Activated CD8-positive, alpha-beta memory T cell treated with anti-CD3 and anti-CD28 coated beads for 24 hours (primary cell): ENCODE measurements around the gene DHX30.

Experiments used
- DNase-seq: peaks from one replicate; pipeline ENCODE4 v3.0.0-alpha.2; 2020

Gene DHX30

DNA sequence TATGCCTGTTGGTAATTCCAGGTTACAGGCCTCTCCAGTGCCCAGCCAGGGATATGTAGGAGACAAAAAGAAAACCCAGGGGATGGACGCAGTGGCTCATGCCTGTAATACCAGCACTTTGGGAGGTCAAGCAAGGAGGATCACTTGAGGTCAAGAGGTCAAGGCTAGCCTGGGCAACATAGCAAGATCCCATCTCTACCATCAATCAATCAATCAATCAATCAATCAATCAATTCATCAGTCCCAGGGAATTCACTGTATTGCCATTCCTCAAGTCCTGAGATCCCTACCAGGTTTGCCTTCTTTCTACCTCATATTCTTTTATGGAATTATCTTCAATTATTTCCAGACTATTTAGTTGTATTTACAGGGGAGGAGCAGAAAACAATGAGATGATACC, 82.2 kb downstream of the DHX30 start:
- peak; percentile 17 for DNase-seq

DNA sequence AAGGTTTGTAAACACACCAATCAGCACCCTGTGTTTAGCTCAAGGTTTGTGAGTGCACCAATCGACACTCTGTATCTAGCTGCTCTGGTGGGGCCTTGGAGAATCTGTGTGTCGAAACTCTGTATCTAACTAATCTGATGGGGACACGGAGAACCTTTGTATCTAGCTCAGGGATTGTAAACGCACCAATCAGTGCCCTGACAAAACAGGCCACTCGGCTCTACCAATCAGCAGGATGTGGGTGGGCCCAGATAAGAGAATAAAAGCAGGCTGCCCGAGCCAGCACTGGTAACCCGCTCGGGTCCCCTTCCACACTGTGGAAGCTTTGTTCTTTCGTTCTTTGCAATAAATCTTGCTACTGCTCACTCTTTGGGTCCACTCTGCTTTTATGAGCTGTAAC, 85.1 kb downstream of the DHX30 start:
- peak; percentile 19 for DNase-seq

DNA sequence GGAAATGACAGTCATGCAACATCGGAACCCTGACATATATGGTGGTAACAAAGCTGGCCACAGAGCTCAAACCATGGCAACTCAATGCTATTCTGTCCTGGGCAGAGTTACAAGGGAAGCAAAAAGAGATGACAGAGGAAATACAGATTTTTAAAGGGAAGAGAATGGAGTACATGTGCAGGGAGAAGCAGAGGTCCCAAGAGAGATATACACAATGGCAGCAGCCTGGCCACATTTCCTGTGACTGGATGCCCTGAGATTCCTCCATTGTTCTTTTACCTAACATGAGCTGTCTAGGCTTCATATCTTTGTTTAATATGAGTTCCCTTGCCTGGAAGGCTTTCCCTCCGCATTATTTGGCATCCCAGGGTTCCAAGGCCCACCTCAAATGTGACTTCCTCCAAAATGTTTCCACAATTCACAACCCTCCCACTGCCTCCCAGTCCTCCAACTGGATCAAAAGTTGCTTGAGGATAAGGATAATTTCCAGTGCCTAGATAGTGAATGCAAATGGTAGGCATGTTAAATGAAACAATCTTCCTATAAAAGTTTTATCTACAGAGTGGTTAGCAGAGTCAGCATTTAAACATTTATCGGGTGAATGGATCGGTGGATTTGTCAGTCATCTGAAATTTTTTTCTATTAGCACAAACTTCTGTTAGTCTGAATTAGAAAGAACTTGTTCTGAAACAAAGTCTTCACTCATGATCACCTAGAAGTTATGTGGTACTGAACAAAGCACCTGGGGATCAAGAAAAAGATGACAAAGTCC, 86.2 kb downstream of the DHX30 start:
- no peak for DNase-seq

DNA sequence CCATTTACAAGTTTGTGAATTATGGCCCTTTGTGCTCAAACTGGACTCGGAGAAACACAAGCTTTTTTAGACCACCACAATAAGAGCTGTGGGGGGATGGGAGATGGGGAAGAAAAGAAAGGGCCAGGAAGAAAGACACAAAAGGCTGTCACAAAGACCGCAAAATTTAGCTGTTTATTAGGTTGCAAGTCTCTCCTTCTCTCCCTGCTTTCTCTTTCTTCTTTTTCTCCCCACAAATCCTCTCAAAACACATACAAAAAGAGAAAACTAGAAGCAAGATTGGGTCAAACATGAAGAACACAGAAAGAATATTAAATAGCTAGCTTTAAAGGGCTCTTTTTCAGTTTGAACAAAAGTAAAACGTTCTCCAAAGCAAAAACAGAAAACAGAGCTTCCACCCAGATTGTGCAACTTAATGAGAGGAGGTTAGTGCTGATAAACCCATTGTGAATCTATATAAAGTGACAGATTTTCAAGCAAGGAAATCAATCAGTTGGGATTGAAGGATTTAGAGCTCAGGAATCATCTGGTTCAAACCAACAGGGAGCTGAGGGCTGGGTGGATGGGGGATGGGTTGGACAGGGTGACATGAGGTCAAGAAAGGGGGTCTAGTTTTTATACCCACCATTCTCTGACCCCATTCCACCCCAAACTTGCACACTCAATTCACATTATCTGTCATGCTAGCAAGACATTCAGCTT, 87.3 kb downstream of the DHX30 start:
- DNase-seq = no peak

DNA sequence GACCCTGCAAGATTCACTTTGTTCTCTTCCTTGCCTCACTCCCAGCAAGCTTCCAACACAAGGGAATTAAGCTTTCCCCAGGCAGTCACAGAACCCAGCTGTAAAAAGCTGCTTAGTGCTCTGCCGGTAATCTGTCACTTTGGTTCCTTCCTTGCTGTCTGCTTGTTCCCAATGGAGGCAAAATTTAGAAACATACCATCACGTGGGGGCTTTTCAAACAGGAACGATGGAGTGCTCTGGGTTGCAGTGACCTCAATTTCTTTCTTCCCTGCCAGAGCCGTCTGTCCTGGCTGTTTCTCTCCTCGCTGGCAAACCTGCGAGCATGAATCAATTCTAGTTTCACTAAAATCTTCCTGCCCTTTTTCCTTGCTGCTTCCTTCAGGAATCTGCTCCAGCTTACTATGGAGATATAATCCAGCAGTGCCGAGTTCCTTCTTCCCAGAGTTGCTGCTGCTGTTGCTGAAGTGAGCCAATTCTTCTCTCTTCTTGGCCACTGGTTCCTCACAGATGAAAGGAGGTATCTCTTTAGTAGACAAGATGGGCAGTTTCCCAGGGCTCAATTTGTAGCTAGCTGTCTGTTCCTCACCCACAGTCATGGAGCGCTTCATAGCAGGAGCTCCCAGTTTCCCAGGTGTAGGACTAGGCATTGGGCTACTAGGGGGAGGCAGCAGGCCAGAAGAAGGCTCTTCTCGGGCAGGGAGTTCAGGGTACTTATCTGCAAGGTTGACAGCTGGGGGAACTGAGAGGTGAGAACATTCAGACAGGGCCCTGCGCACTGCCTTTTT, 88.1 kb downstream of the DHX30 start:
- DNase-seq = no peak

DNA sequence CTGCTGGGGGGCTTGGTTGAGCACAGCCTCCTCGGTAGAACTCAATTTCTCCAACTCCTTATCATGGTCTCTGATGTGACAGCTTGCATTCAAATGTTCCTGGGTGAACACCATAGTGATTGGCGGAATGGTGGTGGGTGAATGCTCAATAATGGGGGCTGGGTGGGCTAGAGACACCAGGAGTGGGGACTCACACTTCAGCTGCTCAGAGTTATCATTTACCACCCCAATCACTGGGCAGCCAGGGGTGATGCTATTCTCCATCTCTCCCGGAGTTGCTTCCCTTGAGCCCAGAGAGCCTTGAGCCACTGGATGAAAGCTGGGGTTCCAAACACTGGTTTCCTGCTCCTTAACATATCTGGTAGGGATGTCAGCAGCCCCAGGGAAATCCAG, 88.7 kb downstream of the DHX30 start:
- no peak for DNase-seq

DNA sequence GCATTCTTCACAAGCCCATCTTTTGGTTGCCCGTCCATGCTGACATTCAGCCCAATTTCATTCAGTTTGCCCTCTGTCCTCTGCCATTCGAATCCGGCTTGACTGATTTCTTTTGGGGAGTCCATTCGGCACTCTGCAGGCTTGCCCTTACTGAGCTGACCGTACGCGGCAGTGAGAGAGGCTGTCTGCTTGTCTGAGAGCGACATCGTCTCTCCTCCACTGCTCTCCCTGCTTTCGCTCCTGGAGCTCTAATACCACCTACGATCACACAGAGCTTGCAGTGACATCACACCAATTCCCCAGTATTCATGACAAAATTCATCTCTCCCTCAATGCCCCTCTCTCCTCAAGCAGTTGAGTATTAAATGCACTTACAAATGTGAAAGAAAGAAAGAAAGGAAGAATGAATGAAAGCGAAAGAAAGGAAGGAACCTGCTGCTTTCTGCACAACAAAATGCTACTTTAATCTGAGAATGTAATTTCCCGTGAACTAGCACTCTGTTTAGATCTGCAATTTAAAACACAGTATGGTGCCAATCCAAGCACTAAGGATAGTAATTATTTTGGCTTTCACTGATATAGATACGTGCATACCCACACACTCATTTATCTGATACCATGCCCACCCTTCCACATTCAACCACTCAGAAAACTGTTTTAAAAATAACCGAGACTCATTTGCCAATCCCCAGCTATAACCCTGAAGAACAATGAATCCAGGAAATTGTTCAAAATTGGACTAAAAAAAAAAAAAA, 89.5 kb downstream of the DHX30 start:
- no peak for DNase-seq

DNA sequence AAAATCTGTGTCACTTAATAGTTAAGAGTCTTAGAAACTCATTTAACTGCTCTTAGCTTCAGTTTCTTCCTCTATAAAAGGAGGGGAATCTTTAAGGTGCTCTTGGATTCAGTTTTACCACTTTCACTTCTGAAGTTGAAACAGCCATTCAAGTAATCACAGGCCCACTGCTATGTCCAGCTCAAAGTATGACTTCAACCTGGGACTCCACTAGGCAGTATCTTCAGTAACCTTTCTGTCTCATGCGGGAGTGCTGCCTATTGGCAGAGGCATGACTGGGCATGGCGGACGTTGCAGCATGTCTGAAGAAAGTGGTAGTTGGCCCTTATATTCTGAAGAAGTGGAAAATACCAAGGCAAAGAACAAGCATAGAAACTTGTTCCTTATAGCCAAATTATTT, 92.3 kb downstream of the DHX30 start:
- DNase-seq = no peak

DNA sequence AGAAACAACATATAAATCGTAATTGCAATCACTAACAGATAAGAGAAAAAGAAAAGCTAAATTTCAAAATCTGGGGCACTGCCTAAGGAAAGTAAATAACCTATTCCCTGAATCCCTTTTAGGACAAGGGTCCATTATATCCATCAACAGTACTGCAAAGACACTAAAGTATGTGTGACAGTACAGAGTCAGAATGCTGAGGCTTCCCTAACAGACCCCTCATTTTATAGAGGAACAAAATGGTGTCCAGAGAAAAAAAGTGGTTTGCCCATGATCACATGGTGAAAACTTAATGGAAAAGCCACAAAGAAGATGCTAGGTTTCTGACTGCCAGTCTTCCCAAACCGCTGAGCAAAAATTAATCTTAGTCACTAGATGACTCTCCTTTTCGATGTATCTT, 93.8 kb downstream of the DHX30 start:
- no peak for DNase-seq

DNA sequence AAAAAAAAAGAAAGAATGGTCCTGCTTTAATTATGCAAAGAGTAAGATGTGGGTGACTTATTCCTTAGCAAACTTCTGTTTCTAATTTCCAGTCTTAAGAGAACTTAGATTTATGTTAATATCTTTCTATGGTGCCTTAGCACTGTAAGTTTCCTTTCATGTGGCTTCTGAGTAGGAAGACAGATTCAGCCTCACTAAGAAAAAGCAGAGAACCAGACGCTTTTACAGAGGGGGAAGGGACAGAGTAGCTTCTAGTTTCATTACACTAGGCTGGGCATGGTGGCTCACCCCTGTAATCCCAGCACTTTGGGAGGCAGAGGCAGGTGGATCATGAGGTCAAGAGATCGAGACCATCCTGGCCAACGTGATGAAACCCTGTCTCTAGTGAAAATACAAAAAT, 95.0 kb downstream of the DHX30 start:
- DNase-seq = no peak

DNA sequence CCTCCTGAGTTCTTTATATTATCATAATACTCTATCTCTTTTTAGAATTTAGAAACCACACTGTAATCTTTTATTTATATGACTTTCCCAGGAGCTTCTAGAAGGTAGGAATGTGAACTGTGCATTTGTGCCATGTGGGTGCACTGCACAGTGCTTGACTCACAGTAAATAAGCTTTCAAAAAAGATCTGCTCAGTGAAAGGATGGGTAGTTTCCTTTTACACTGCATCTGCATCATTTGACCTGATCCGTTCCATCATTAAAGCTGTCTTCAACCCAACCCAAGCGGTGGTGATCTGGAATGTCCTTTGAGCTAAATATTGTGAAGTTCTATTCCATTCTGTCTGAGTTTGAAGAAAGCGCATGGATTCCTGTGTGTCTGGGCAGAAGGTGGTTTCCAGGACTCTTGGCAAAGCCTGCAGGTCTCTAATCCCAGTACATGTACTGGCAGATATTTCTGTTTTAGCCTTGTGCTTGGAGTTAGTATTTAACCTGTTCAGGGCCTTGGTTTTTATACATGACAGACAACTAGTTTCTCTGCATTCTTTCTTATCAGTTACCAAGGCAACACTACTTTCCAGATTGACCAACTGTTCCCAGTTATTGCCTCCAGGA, 96.7 kb downstream of the DHX30 start:
- no peak for DNase-seq
